Hematopoietic multipotent progenitor cell treated with erythropoietin and hydrocortisone succinate and interleukin-3 and kit ligand, for 4 days (in vitro differentiated cells): ENCODE results near the gene ARMH4.
"Not testable (repeated sequence)": the region's sequence is repeated elsewhere in the genome, so short reads cannot be mapped to it uniquely, and the experiment has no call there.

Source experiments
- DNase-seq: peaks from one replicate; pipeline ENCODE4 v3.0.0-alpha.2; 2015

ARMH4 gene

GRCh38 chr14:58145936-58146335 lies 6.1 kb downstream of the ARMH4 start:
- DNase-seq = no peak

GRCh38 chr14:58143106-58143505 lies 8.9 kb downstream of the ARMH4 start:
- DNase-seq = no peak

GRCh38 chr14:58141893-58142292 lies 10.1 kb downstream of the ARMH4 start:
- no peak for DNase-seq

- peak; percentile 66 for DNase-seq
Measured at GRCh38 chr14:58138714-58139482, 13.1 kb downstream of the ARMH4 start.

GRCh38 chr14:58138031-58138713 lies 13.8 kb downstream of the ARMH4 start:
- peak; percentile 91 for DNase-seq

- DNase-seq = no peak
Measured at GRCh38 chr14:58133739-58134138, 18.3 kb downstream of the ARMH4 start.

- no peak for DNase-seq
Measured at GRCh38 chr14:58131386-58131785, 20.6 kb downstream of the ARMH4 start.

- DNase-seq = no peak
Measured at GRCh38 chr14:58130116-58130782, 21.8 kb downstream of the ARMH4 start.

GRCh38 chr14:58129208-58129607 lies 22.8 kb downstream of the ARMH4 start:
- no peak for DNase-seq

- no peak for DNase-seq
Measured at GRCh38 chr14:58128416-58128815, 23.6 kb downstream of the ARMH4 start.

GRCh38 chr14:58122546-58122945 lies 29.5 kb downstream of the ARMH4 start:
- DNase-seq = not testable (repeated sequence)

- no peak for DNase-seq
Measured at GRCh38 chr14:58121530-58122186, 30.4 kb downstream of the ARMH4 start.

GRCh38 chr14:58119381-58119780 lies 32.6 kb downstream of the ARMH4 start:
- DNase-seq = no peak

- DNase-seq = no peak
Measured at GRCh38 chr14:58118097-58118815, 33.8 kb downstream of the ARMH4 start.

GRCh38 chr14:58109744-58110143 lies 42.3 kb downstream of the ARMH4 start:
- DNase-seq = peak; percentile 49

- DNase-seq = no peak
Measured at GRCh38 chr14:58108717-58109116, 43.3 kb downstream of the ARMH4 start.

- DNase-seq = peak; percentile 85
Measured at GRCh38 chr14:58107947-58108552, 44.0 kb downstream of the ARMH4 start.

GRCh38 chr14:58107041-58107440 lies 45.0 kb downstream of the ARMH4 start:
- DNase-seq = no peak

GRCh38 chr14:58106446-58106845 lies 45.6 kb downstream of the ARMH4 start:
- DNase-seq = no peak

GRCh38 chr14:58104808-58105207 lies 47.2 kb downstream of the ARMH4 start:
- no peak for DNase-seq

- DNase-seq = no peak
Measured at GRCh38 chr14:58100735-58101368, 51.2 kb downstream of the ARMH4 start.

GRCh38 chr14:58099682-58100081 lies 52.3 kb downstream of the ARMH4 start:
- DNase-seq = no peak
